GM12878 (cell line): ENCODE results near the gene CLCN7. TPM values are rescaled to one million over a fixed set of nuclear protein-coding genes. Genes with fewer than 3 reads are reported as not detected.

Experiments used
- ATAC-seq: fragments of 200-7000 bp; cut with Tn5 transposase; 3 replicates; pipeline ENCODE4 v1.9.1; 2020; ENCODE audit warnings: mild to moderate bottlenecking, moderate library complexity
- BruUV-seq: library from RNA; stranded (reverse); fragments of 400-500 nt; replicated peaks from 2 replicates; lab custom pipeline; 2021; lab: Mats Ljungman, UMichigan
- CTCF ChIA-PET: fragments of 300-600 bp; sonication (Branson Sonifier 250); formaldehyde crosslinking; extraction: SDS; loops from one replicate; lab custom pipeline; 2021; ENCODE audit warnings: inconsistent platforms; lab: Yijun Ruan, JAX
- POLR2A ChIA-PET: fragments of 350-600 bp; formaldehyde crosslinking; extraction: SDS; loops from one replicate; lab custom pipeline; 2021; ENCODE audit warnings: inconsistent platforms; lab: Charles Lee
- RAD21 ChIA-PET: fragments of 300-600 bp; sonication (Branson Sonifier 250); formaldehyde crosslinking; loops from one replicate; lab custom pipeline; 2023; ENCODE audit warnings: antibody characterized with exemption; ENCODE audit not compliant: unreplicated experiment; lab: Charles Lee
- SMC1A ChIA-PET: fragments of 300-600 bp; sonication (Branson Sonifier 250); formaldehyde crosslinking; loops from one replicate; lab custom pipeline; 2023; ENCODE audit not compliant: unreplicated experiment, uncharacterized antibody; lab: Charles Lee
- DNase-seq: peaks from one replicate; pipeline ENCODE4 v3.0.0-alpha.2; 2011; ENCODE audit warnings: low read depth, low spot score
- FAIRE-seq: peaks from 3 replicates; lab custom pipeline; 2011; peaks lifted over from hg19 to GRCh38; lab: Jason Lieb, UNC
- H2AFZ ChIP-seq: 2 replicates; pipeline ENCODE4 v1.6.0; 2011; ENCODE audit warnings: low read depth, low read length, control low read depth; ENCODE audit not compliant: control insufficient read depth
- H3K27ac ChIP-seq: 2 replicates; pipeline ENCODE4 v1.5.1; 2011; ENCODE audit warnings: control low read depth; ENCODE audit not compliant: control insufficient read depth, insufficient read depth
- H3K27me3 ChIP-seq, 2 experiments: replicated peaks in 1 of 2; 2 replicates each; pipeline versions ENCODE4 v1.6.0 to v1.6.1; 2011; ENCODE audit warnings: low read length in 1 of 2; ENCODE audit not compliant: control insufficient read depth in 2 of 2, insufficient read depth in 2 of 2
- H3K36me3 ChIP-seq, 2 experiments: 2 replicates each; pipeline ENCODE4 v1.5.1; 2011; ENCODE audit warnings: low read length in 1 of 2; ENCODE audit not compliant: control insufficient read depth in 2 of 2, insufficient read depth in 2 of 2
- H3K4me1 ChIP-seq: 2 replicates; pipeline ENCODE4 v1.6.1; 2011; ENCODE audit warnings: mild to moderate bottlenecking, low read length, moderate library complexity, mixed read lengths; ENCODE audit not compliant: control insufficient read depth, insufficient read depth
- H3K4me2 ChIP-seq: 2 replicates; pipeline ENCODE4 v1.6.0; 2011; ENCODE audit warnings: control low read depth; ENCODE audit not compliant: control insufficient read depth, insufficient read depth
- H3K4me3 ChIP-seq: fragments of 200-600 bp; sonication (generic); 2 replicates; pipeline ENCODE4 v1.5.1; 2016
- H3K79me2 ChIP-seq: 2 replicates; pipeline ENCODE4 v1.6.0; 2011; ENCODE audit warnings: low read length; ENCODE audit not compliant: control insufficient read depth, insufficient read depth
- H3K9ac ChIP-seq: 2 replicates; pipeline ENCODE4 v1.8.0; 2011; ENCODE audit warnings: low read length, control low read depth, mixed read lengths; ENCODE audit not compliant: control insufficient read depth, insufficient read depth
- H3K9me3 ChIP-seq: replicated peaks from 3 replicates; pipeline ENCODE4 v1.5.1; 2011; ENCODE audit warnings: mild to moderate bottlenecking, low read length; ENCODE audit not compliant: control insufficient read depth, insufficient read depth
- H4K20me1 ChIP-seq: 2 replicates; pipeline ENCODE4 v1.6.0; 2011; ENCODE audit not compliant: control insufficient read depth, insufficient read depth
- ASH2L ChIP-seq: fragments of 300-600, 200-600 bp; sonication (generic); IDR thresholded peaks from 2 replicates; pipeline ENCODE4 v1.6.1; 2017; ENCODE audit warnings: low read depth, mild to moderate bottlenecking, borderline replicate concordance
- BRCA1 ChIP-seq: IDR thresholded peaks from 2 replicates; pipeline ENCODE4 v1.6.1; 2011; ENCODE audit warnings: low read depth, low read length, improper control_type of control experiment
- CHD4 ChIP-seq: fragments of 200-600 bp; sonication (generic); IDR thresholded peaks from 2 replicates; pipeline ENCODE4 v1.6.1; 2016; ENCODE audit warnings: mild to moderate bottlenecking
- EP300 ChIP-seq, 2 experiments: fragments of 150-350 bp in 1 of 2; IDR thresholded peaks; 2 replicates each; pipeline ENCODE4 v1.6.1; 2011 to 2012; ENCODE audit warnings: low read depth in 2 of 2, low read length in 2 of 2, borderline replicate concordance in 1 of 2, improper control_type of control experiment in 1 of 2, inconsistent platforms in 1 of 2; ENCODE audit not compliant: control insufficient read depth in 1 of 2
- IKZF1 ChIP-seq: fragments of 450-650 bp; conservative IDR thresholded peaks from 2 replicates; pipeline ENCODE4 v1.6.1; 2017; ENCODE audit warnings: antibody characterized with exemption, mild to moderate bottlenecking
- IRF3 ChIP-seq: fragments of 450-650 bp; IDR thresholded peaks from 2 replicates; pipeline ENCODE4 v1.6.1; 2014; ENCODE audit warnings: mild to moderate bottlenecking
- MXI1 ChIP-seq: fragments of 150-350 bp; IDR thresholded peaks from 2 replicates; pipeline ENCODE4 v1.6.1; 2011; ENCODE audit warnings: low read depth, mild to moderate bottlenecking, inconsistent platforms, low read length, improper control_type of control experiment
- MYB ChIP-seq: fragments of 150-350 bp; IDR thresholded peaks from 2 replicates; pipeline ENCODE4 v1.6.1; 2014; ENCODE audit warnings: mild to moderate bottlenecking, low read depth, low read length, borderline replicate concordance
- NFYA ChIP-seq: IDR thresholded peaks from 2 replicates; pipeline ENCODE4 v1.6.1; 2011; ENCODE audit warnings: low read depth, mild to moderate bottlenecking, low read length, improper control_type of control experiment, borderline replicate concordance
- NR2F1 ChIP-seq: fragments of 450-650 bp; conservative IDR thresholded peaks from 2 replicates; pipeline ENCODE4 v1.6.1; 2017; ENCODE audit warnings: mild to moderate bottlenecking
- POLR2A ChIP-seq: IDR thresholded peaks from 2 replicates; pipeline ENCODE4 v1.6.1; 2011; ENCODE audit warnings: low read depth, mild to moderate bottlenecking, low read length
- RB1 ChIP-seq: fragments of 450-650 bp; formaldehyde crosslinking; IDR thresholded peaks from 2 replicates; pipeline ENCODE4 v1.6.1; 2017; ENCODE audit warnings: mild to moderate bottlenecking, borderline replicate concordance
- SP1 ChIP-seq: IDR thresholded peaks from one replicate; pipeline ENCODE4 v1.6.1; 2011; ENCODE audit warnings: low read depth, low read length
- USF1 ChIP-seq: IDR thresholded peaks from 2 replicates; pipeline ENCODE4 v1.6.1; 2011; ENCODE audit warnings: borderline replicate concordance, low read depth, mild to moderate bottlenecking, moderate library complexity, mixed read lengths, low read length; ENCODE audit not compliant: insufficient read depth; ENCODE audit errors: extremely low read length
- YY1 ChIP-seq: IDR thresholded peaks from 2 replicates; pipeline ENCODE4 v1.6.1; 2011; ENCODE audit warnings: low read depth, mild to moderate bottlenecking, low read length
- ZSCAN29 ChIP-seq: fragments of 450-650 bp; IDR thresholded peaks from 2 replicates; pipeline ENCODE4 v1.6.1; 2017; ENCODE audit warnings: mild to moderate bottlenecking, moderate library complexity
- WGBS: methylation state at CpG from one replicate; pipeline ENCODE4 v1.1.6; 2016; ENCODE audit warnings: low lambda C conversion rate; ENCODE audit not compliant: insufficient replicate concordance, insufficient coverage; ENCODE audit errors: missing lambda C conversion rate; 5-methylcytosine and 5-hydroxymethylcytosine counted together
- in situ Hi-C: fragments of 300-500 bp; cut with MboI; formaldehyde crosslinking; loops from 9 replicates; pipeline ENCODE4 v1.14.3; 2018; ENCODE audit warnings: mixed read lengths
- intact Hi-C: fragments of 100-400 bp; cut with micrococcal nuclease; formaldehyde crosslinking; loops from one replicate; pipeline ENCODE4 v1.14.2; 2022; ENCODE audit not compliant: unreplicated experiment
- polyA plus RNA-seq, 11 experiments: library from polyadenylated mRNA; depleted of rRNA in 4 of 11; unstranded in 6 of 11; stranded (reverse) in 5 of 11; fragments of >200 nt; fragmentation: Nextera tagmentation in 4 of 11; fragmentation: Illumina TruSeq in 1 of 11; extraction: Ambion mirVana in 4 of 11; extraction: Trizol in 1 of 11; gene quantifications; 1 replicate in 1 of 11; 2 replicates in 10 of 11; pipeline versions ENCODE4 v1.2.1 to v1.2.3, GENCODE V29; 2011 to 2016; ENCODE audit warnings: inconsistent platforms in 2 of 11, missing spikeins in 2 of 11, low read depth in 1 of 11
- total RNA-seq, 4 experiments: library from RNA; depleted of rRNA in 3 of 4; stranded (reverse); fragments of >200 nt in 3 of 4; fragmentation: Illumina TruSeq in 1 of 4; extraction: Trizol in 1 of 4; gene quantifications; 2 replicates each; pipeline versions ENCODE4 v1.2.1 to v1.2.3, GENCODE V29; 2013 to 2021
- TF ChIP-seq, protein P1 (sequence below), 3 experiments: IDR thresholded peaks in 2 of 3; conservative IDR thresholded peaks in 1 of 3; 2 replicates each; pipeline ENCODE4 v1.5.1; 2011; ENCODE audit warnings: low read depth in 3 of 3, low read length in 3 of 3, mild to moderate bottlenecking in 3 of 3, control low read depth in 2 of 3, moderate library complexity in 2 of 3, inconsistent platforms in 1 of 3, mixed read lengths in 1 of 3; ENCODE audit not compliant: control insufficient read depth in 2 of 3, insufficient read depth in 1 of 3; ENCODE audit errors: extremely low read depth in 1 of 3

Gene CLCN7
- total and polyA plus RNA-seq, 10 of the 15 experiments (the other 5 are each of a cell fraction or from before 2014, with no cell fraction given) = 0.04 to 62.5 (median 19.9) TPM

GRCh38 chr16:1408171-1408837 lies 66.5 kb downstream of the CLCN7 start:
- H3K79me2 ChIP-seq = peaks cover 1% of the 10 kb centered on the region; the same call in 1 of the 2 replicates
- H3K9ac ChIP-seq = no peak overlapping the region
- WGBS = 3% methylated on average over 38 of the region's 42 CpGs
- H3K9me3 ChIP-seq = no peaks in the 10 kb centered on the region
- H3K27me3 ChIP-seq = no peaks in the 10 kb centered on the region
- ChIA-PET RAD21 (interaction anchor here (0.6 to 1.1 kb wide), 2 partner anchors 12 to 203 kb away, joined by 3 read pairs; partner anchors contain the start of gene UQCC4), CTCF (interaction anchor here (0.7 to 1.4 kb wide), 4 partner anchors 29 to 298 kb away, joined by 3 to 5 read pairs (median 4); partner anchors contain the start of gene MAPK8IP3), POLR2A (interaction anchor here (0.6 to 1.0 kb wide), 2 partner anchors 65 to 1389 kb away, joined by 3 to 4 read pairs; no protein-coding TSS in a partner anchor), SMC1A (interaction anchor here (1.1 kb wide), 1 partner anchor 103 kb away, joined by 3 read pairs; no protein-coding TSS in a partner anchor)
- H3K4me1 ChIP-seq = peaks cover 3% of the 10 kb centered on the region
- peak overlapping the region; percentile 68 for H3K4me3 ChIP-seq
- peak; percentile 93 for FAIRE-seq
- H3K4me2 ChIP-seq = peak overlapping the region; percentile 79
- intact Hi-C loops = no loop called here
- peak; percentile 98 for ATAC-seq
- DNase-seq = peak; percentile 40
- in situ Hi-C loops = no loop called here
- no peak overlapping the region for H3K27ac ChIP-seq
- peaks cover 2% of the 10 kb centered on the region; the same call in 1 of the 2 replicates for H4K20me1 ChIP-seq
- H2AFZ ChIP-seq = peak overlapping the region; percentile 35; the same call in 1 of the 2 replicates
- no peaks in the 10 kb centered on the region for H3K36me3 ChIP-seq
- BruUV-seq = no TSS peak
- TF ChIP-seq SP1 = peak; percentile 71
- TF ChIP-seq MYB = no peak
- no peak for TF ChIP-seq YY1
- TF ChIP-seq BRCA1 = no peak
- no peak for TF ChIP-seq CHD4
- no peak; the same call in 1 of the 2 replicates for TF ChIP-seq MXI1
- no peak for TF ChIP-seq IRF3
- no peak for TF ChIP-seq ZSCAN29
- peak; percentile 96 for TF ChIP-seq USF1
- peak; percentile 62; the same call in 1 of the 2 replicates for TF ChIP-seq NR2F1
- peak; percentile 60 for TF ChIP-seq POLR2A
- no peak for TF ChIP-seq EP300 (IDR thresholded peaks at IDR 0.05; ENCODE audit: borderline replicate concordance in 1 of 2, control insufficient read depth in 1 of 2, low read depth in 2 of 2, low read length in 2 of 2)
- TF ChIP-seq RB1 = no peak; the same call in 1 of the 2 replicates
- TF ChIP-seq NFYA = no peak
- TF ChIP-seq IKZF1 = 0 out of 2 replicates have a peak, but pooled peaks have one; percentile 34
- no peak for TF ChIP-seq ASH2L
- TF ChIP-seq, protein P1, sequence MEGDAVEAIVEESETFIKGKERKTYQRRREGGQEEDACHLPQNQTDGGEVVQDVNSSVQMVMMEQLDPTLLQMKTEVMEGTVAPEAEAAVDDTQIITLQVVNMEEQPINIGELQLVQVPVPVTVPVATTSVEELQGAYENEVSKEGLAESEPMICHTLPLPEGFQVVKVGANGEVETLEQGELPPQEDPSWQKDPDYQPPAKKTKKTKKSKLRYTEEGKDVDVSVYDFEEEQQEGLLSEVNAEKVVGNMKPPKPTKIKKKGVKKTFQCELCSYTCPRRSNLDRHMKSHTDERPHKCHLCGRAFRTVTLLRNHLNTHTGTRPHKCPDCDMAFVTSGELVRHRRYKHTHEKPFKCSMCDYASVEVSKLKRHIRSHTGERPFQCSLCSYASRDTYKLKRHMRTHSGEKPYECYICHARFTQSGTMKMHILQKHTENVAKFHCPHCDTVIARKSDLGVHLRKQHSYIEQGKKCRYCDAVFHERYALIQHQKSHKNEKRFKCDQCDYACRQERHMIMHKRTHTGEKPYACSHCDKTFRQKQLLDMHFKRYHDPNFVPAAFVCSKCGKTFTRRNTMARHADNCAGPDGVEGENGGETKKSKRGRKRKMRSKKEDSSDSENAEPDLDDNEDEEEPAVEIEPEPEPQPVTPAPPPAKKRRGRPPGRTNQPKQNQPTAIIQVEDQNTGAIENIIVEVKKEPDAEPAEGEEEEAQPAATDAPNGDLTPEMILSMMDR (IDR thresholded peaks at IDR 0.05 in 2 of 3, conservative IDR thresholded peaks at IDR 0.05 in 1 of 3; ENCODE audit: control insufficient read depth in 2 of 3, extremely low read depth in 1 of 3, insufficient read depth in 1 of 3, low read depth in 3 of 3, low read length in 3 of 3) = no peak
